Measurements from ENCODE around the gene KPNB1.

KPNB1 gene

DNA sequence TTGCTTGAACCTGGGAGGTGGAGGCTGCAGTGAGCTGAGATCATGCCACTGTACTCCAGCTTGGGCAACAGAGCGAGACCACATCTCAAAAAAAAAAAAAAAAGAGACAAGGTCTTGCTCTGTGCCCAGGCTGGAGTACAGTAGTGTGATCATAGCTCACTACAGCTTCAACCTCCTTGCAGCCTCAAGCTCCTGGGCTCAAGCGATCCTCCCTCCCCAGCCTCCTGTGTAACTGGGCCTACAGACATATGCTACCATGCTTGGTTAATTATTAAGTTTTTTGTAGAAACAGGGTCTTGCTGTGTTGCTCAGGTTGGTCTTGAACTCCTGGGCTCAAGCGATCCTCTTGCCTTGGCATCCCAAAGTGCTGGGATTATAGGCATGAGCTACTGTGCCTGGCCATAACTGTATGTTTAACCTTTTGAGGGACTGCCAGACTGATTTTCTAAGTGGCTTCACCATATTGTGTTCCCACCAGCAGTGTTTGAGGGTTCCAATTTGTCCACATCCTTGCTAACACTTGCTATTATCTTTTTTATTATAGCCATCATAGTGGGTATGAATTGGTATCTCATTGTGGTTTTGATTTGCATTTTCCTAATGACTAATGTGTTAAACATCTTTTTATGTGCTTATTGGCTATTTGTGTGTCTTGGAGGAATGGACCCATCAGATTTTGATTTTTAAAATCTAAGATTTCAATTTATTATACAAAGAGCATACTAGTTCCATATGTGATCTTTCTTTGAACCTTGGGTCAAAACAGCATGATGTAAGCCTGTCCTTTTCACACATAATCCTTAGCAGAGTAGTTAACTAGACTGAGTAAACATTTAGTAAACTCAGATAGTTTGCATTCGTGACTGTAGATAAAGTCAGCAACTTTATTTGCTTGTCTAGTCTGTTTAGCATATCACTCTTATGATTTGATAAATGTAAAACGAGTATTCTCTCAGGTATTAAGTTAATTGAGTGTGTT, 38.1 kb upstream of the KPNB1 start:
- intact Hi-C loops (cut with DNase I; ENCODE audit: low total_unique reads) = loop anchor here (5.0 kb wide), 1 partner anchor 109 kb away; no protein-coding TSS in a partner anchor
- no peaks in the 10 kb centered on the region for H3K27me3 ChIP-seq
- peaks cover 31 to 64% (median 39%) of the 10 kb centered on the region in 3 donors for H3K36me3 ChIP-seq
- no peak overlapping the region for H3K27ac ChIP-seq
- H3K9me3 ChIP-seq = no peaks in the 10 kb centered on the region
- H3K4me3 ChIP-seq = no peak overlapping the region
- no peak for DNase-seq
- TF ChIP-seq CTCF (IDR thresholded peaks at IDR 0.05) = no peak
- H3K4me1 ChIP-seq = no peaks in the 10 kb centered on the region

DNA sequence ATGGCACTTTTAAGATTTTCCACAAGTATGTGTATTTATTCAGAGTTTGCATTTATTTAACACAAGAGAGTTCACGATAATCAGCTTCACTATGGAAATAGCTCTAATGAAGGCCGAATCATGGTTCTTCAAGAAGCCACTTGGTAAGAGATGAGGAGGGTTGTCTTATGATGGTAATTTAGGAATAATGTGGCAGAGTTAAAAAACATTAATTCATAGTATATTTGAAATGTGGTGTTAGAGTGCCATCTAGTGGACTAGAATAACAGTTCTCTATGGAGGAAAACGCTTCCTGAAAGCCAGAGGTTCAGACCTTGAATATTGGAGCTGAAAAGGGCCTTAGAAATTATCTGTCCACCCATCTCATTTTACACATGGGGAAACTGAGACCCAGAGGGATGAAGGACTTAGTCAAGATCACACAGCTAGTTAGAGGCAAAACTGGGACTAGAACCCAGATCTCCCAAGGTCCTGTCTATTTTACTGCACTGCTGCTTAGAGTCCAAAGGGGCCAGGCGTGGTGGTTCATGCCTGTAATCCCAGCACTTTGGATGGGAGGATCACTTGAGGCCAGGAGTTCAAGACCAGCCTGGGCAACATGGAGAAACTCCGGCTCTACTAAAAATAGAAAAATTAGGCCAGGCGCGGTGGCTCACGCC, 33.8 kb upstream of the KPNB1 start:
- intact Hi-C loops (cut with DNase I; ENCODE audit: low total_unique reads) = no loop called here
- Histone ChIP-seq H3K4me1 (peaks cover 0 to 20% (median 0%) of the 10 kb centered on the region in 4 donors), H3K9me3 (no peaks in the 10 kb centered on the region), H3K4me3 (no peak overlapping the region), H3K27ac (no peak overlapping the region), H3K27me3 (no peaks in the 10 kb centered on the region), H3K36me3 (peaks cover 46 to 69% (median 49%) of the 10 kb centered on the region in 3 donors)
- peak; percentile 67 to 85 for TF ChIP-seq CTCF (IDR thresholded peaks at IDR 0.05)
- no peak for DNase-seq

DNA sequence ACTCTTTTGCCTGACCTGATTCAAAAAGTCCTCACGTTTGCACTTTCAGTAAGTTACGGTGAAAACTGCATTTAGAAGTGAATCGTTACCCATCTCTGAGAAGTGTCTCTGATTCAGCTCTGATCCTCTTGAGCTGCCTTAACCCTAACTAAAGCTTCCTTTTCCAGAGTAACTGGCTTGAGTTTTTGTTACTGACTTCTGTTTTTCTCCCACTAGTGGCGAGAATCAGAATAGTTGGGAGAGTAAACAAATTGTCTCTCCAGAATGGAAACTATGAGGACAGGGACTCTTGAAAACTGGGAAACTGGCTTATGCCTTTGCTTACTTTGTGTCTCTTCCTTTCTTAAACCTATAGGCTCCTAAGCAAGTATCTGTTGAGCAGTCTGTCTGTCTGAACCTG, 31.3 kb upstream of the KPNB1 start:
- peaks cover 37 to 50% (median 39%) of the 10 kb centered on the region in 3 donors for H3K36me3 ChIP-seq
- no peak for DNase-seq
- no peaks in the 10 kb centered on the region for H3K27me3 ChIP-seq
- H3K4me3 ChIP-seq = no peak overlapping the region
- intact Hi-C loops (cut with DNase I; ENCODE audit: low total_unique reads) = no loop called here
- H3K27ac ChIP-seq = peak overlapping the region in 1 of 2 donors; percentile 61
- no peaks in the 10 kb centered on the region for H3K9me3 ChIP-seq
- peaks cover 0 to 35% (median 7%) of the 10 kb centered on the region in 4 donors for H3K4me1 ChIP-seq
- TF ChIP-seq CTCF (IDR thresholded peaks at IDR 0.05) = no peak

- intact Hi-C loops (cut with DNase I; ENCODE audit: low total_unique reads) = no loop called here
- peak overlapping the region; percentile 34 to 61 for H3K27ac ChIP-seq
Observed at GRCh38 chr17:47620503-47621245, 29.0 kb upstream of the KPNB1 start.

More at GRCh38 chr17:47620503-47621245, 29.0 kb upstream of the KPNB1 start:
- Histone ChIP-seq H3K36me3 (peaks cover 37 to 46% (median 38%) of the 10 kb centered on the region in 3 donors), H3K4me1 (peaks cover 0 to 35% (median 7%) of the 10 kb centered on the region in 4 donors), H3K9me3 (no peaks in the 10 kb centered on the region), H3K4me3 (no peak overlapping the region), H3K27me3 (no peaks in the 10 kb centered on the region)
- DNase-seq = no peak
- no peak for TF ChIP-seq CTCF (IDR thresholded peaks at IDR 0.05)
